Measurements from ENCODE around the gene AGAP1. TPM values are rescaled to one million over a fixed set of nuclear protein-coding genes. Genes with fewer than 3 reads are reported as not detected.

AGAP1 gene
- total RNA-seq, 1 donor = 18.5 TPM

GRCh38 chr2:236034974-236035373 is 541.1 kb downstream of the AGAP1 start:
- no peak overlapping the region for H3K4me3 ChIP-seq (ENCODE audit: insufficient read depth, low read length)
- no peaks in the 10 kb centered on the region for H3K4me1 ChIP-seq (ENCODE audit: insufficient read depth, low read length)
- no peak for DNase-seq (ENCODE audit: insufficient read length, low spot score, missing footprints)
- TF ChIP-seq CTCF (IDR thresholded peaks at IDR 0.05; ENCODE audit: extremely low read depth, low read depth, low read length) = no peak
- H4K20me1 ChIP-seq (ENCODE audit: insufficient read depth, low read length) = no peaks in the 10 kb centered on the region
- H3K36me3 ChIP-seq (ENCODE audit: insufficient read depth, low read length) = no peaks in the 10 kb centered on the region
- no peak overlapping the region for H3K27ac ChIP-seq (ENCODE audit: low read depth, low read length)
- H3K27me3 ChIP-seq (ENCODE audit: insufficient read depth, low read length) = no peaks in the 10 kb centered on the region
- no peaks in the 10 kb centered on the region for H3K79me2 ChIP-seq (ENCODE audit: insufficient read depth, low read length)
- no peak overlapping the region for H3K4me2 ChIP-seq (ENCODE audit: insufficient read depth, low read length)
- H2AFZ ChIP-seq (ENCODE audit: low read length) = no peak overlapping the region
- no peaks in the 10 kb centered on the region for H3K9me3 ChIP-seq (ENCODE audit: low read depth, low read length)

GRCh38 chr2:236036045-236036444 is 542.2 kb downstream of the AGAP1 start:
- Histone ChIP-seq H3K27ac (ENCODE audit: low read depth, low read length) (no peak overlapping the region), H3K4me3 (ENCODE audit: insufficient read depth, low read length) (no peak overlapping the region), H3K9me3 (ENCODE audit: low read depth, low read length) (no peaks in the 10 kb centered on the region), H3K4me1 (ENCODE audit: insufficient read depth, low read length) (no peaks in the 10 kb centered on the region), H3K36me3 (ENCODE audit: insufficient read depth, low read length) (no peaks in the 10 kb centered on the region), H3K4me2 (ENCODE audit: insufficient read depth, low read length) (no peak overlapping the region), H4K20me1 (ENCODE audit: insufficient read depth, low read length) (no peaks in the 10 kb centered on the region), H3K27me3 (ENCODE audit: insufficient read depth, low read length) (no peaks in the 10 kb centered on the region), H3K79me2 (ENCODE audit: insufficient read depth, low read length) (no peaks in the 10 kb centered on the region), H2AFZ (ENCODE audit: low read length) (no peak overlapping the region)
- no peak for DNase-seq (ENCODE audit: insufficient read length, low spot score, missing footprints)
- no peak for TF ChIP-seq CTCF (IDR thresholded peaks at IDR 0.05; ENCODE audit: extremely low read depth, low read depth, low read length)

- DNase-seq (ENCODE audit: insufficient read length, low spot score, missing footprints) = no peak
- H3K4me3 ChIP-seq (ENCODE audit: insufficient read depth, low read length) = no peak overlapping the region
- H3K79me2 ChIP-seq (ENCODE audit: insufficient read depth, low read length) = no peaks in the 10 kb centered on the region
- no peak overlapping the region for H2AFZ ChIP-seq (ENCODE audit: low read length)
- no peak overlapping the region for H3K4me2 ChIP-seq (ENCODE audit: insufficient read depth, low read length)
- H3K9me3 ChIP-seq (ENCODE audit: low read depth, low read length) = no peaks in the 10 kb centered on the region
- no peaks in the 10 kb centered on the region for H3K4me1 ChIP-seq (ENCODE audit: insufficient read depth, low read length)
- H3K36me3 ChIP-seq (ENCODE audit: insufficient read depth, low read length) = no peaks in the 10 kb centered on the region
- no peaks in the 10 kb centered on the region for H4K20me1 ChIP-seq (ENCODE audit: insufficient read depth, low read length)
- TF ChIP-seq CTCF (IDR thresholded peaks at IDR 0.05; ENCODE audit: extremely low read depth, low read depth, low read length) = no peak
- no peaks in the 10 kb centered on the region for H3K27me3 ChIP-seq (ENCODE audit: insufficient read depth, low read length)
- no peak overlapping the region for H3K27ac ChIP-seq (ENCODE audit: low read depth, low read length)
Observed at GRCh38 chr2:236038096-236038495, 544.3 kb downstream of the AGAP1 start.

GRCh38 chr2:236040600-236041328 is 546.9 kb downstream of the AGAP1 start:
- Histone ChIP-seq H2AFZ (ENCODE audit: low read length) (no peak overlapping the region), H3K79me2 (ENCODE audit: insufficient read depth, low read length) (no peaks in the 10 kb centered on the region), H3K4me1 (ENCODE audit: insufficient read depth, low read length) (no peaks in the 10 kb centered on the region), H3K9me3 (ENCODE audit: low read depth, low read length) (no peaks in the 10 kb centered on the region), H3K4me2 (ENCODE audit: insufficient read depth, low read length) (no peak overlapping the region), H3K27me3 (ENCODE audit: insufficient read depth, low read length) (no peaks in the 10 kb centered on the region), H3K36me3 (ENCODE audit: insufficient read depth, low read length) (no peaks in the 10 kb centered on the region), H3K4me3 (ENCODE audit: insufficient read depth, low read length) (no peak overlapping the region), H3K27ac (ENCODE audit: low read depth, low read length) (no peak overlapping the region), H4K20me1 (ENCODE audit: insufficient read depth, low read length) (no peaks in the 10 kb centered on the region)
- no peak for TF ChIP-seq CTCF (IDR thresholded peaks at IDR 0.05; ENCODE audit: extremely low read depth, low read depth, low read length)
- DNase-seq (ENCODE audit: insufficient read length, low spot score, missing footprints) = no peak
